Peyer's patch (tissue), 4 donors: Measurements from ENCODE around the gene CCDC28B.

Experiments
- CTCF ChIP-seq, 6 experiments: fragments of 450-650 bp in 4 of 6; fragments of 200-600 bp in 2 of 6; sonication (generic) in 1 of 6; IDR thresholded peaks; one replicate each; pipeline ENCODE4 v1.5.1; 2017 to 2019; ENCODE audit warnings: antibody characterized with exemption in 6 of 6, mild to moderate bottlenecking in 3 of 6, moderate library complexity in 1 of 6
- POLR2A ChIP-seq, 2 donors: fragments of 450-650 bp; IDR thresholded peaks; one replicate each; pipeline ENCODE4 v1.5.1; 2017; ENCODE audit warnings: antibody characterized with exemption in 2 of 2, mild to moderate bottlenecking in 2 of 2, moderate library complexity in 2 of 2

- TF ChIP-seq CTCF (IDR thresholded peaks at IDR 0.05), result no peak
- no peak for TF ChIP-seq POLR2A (IDR thresholded peaks at IDR 0.05)
Measured at GRCh38 chr1:32181563-32181962, 18.8 kb upstream of the CCDC28B start.
